Activated naive CD8-positive, alpha-beta T cell treated with anti-CD3 and anti-CD28 coated beads, Interleukin-2, amount 10 ng/mL, durations not matched to agents 7 days and 5 days (primary cell): ENCODE results near the gene RAB11FIP3. TPM values are rescaled to one million over a fixed set of nuclear protein-coding genes. Genes with fewer than 3 reads are reported as not detected.
"Not testable (repeated sequence)": the region's sequence is repeated elsewhere in the genome, so short reads cannot be mapped to it uniquely, and the experiment has no call there.

Experiments
- ATAC-seq: fragments of 150-1000 bp; cut with Tn5 transposase; one replicate; pipeline ENCODE4 v1.10.0; 2021; ENCODE audit warnings: low read depth, moderate library complexity
- POLR2A ChIA-PET: fragments of 350-600 bp; sonication (Branson Sonifier 250); formaldehyde crosslinking; loops from one replicate; lab custom pipeline; 2021; ENCODE audit warnings: antibody characterized with exemption; lab: Charles Lee
- DNase-seq: peaks from one replicate; pipeline ENCODE4 v3.0.0; 2021
- H3K27ac Mint-ChIP-seq: one replicate; pipeline ENCODE4 v1.8.0; 2022; ENCODE audit warnings: mild to moderate bottlenecking, mixed read lengths
- H3K27me3 Mint-ChIP-seq: one replicate; pipeline ENCODE4 v1.8.0; 2022; ENCODE audit warnings: mild to moderate bottlenecking, moderate library complexity, mixed read lengths
- H3K36me3 Mint-ChIP-seq: one replicate; pipeline ENCODE4 v1.8.0; 2021; ENCODE audit warnings: mild to moderate bottlenecking, mixed read lengths
- H3K4me1 Mint-ChIP-seq: one replicate; pipeline ENCODE4 v1.8.0; 2021; ENCODE audit warnings: mixed read lengths
- H3K4me3 Mint-ChIP-seq: one replicate; pipeline ENCODE4 v1.8.0; 2022; ENCODE audit warnings: mild to moderate bottlenecking, moderate library complexity, mixed read lengths
- H3K9me3 Mint-ChIP-seq: one replicate; pipeline ENCODE4 v1.8.0; 2021; ENCODE audit warnings: mixed read lengths
- total RNA-seq, 2 experiments: library from RNA; stranded (reverse); gene quantifications; one replicate each; pipeline ENCODE4 v1.2.3, GENCODE V29; 2021

RAB11FIP3 gene
- total RNA-seq, 2 experiments from 2014 or later = 28.8 to 29.3 TPM

GRCh38 chr16:490768-491167 is 65.3 kb downstream of the RAB11FIP3 start:
- ATAC-seq (no peak), DNase-seq (no peak)
- Mint-ChIP-seq H3K4me1 (peaks cover 7% of the 10 kb centered on the region), H3K4me3 (no peak overlapping the region), H3K9me3 (no peaks in the 10 kb centered on the region), H3K27me3 (no peaks in the 10 kb centered on the region), H3K36me3 (no peaks in the 10 kb centered on the region), H3K27ac (no peak overlapping the region)
- POLR2A ChIA-PET = no interaction called here

- no peak for DNase-seq
- POLR2A ChIA-PET = no interaction called here
- Mint-ChIP-seq H3K27ac (no peak overlapping the region), H3K4me3 (no peak overlapping the region), H3K4me1 (peaks cover 7% of the 10 kb centered on the region), H3K27me3 (no peaks in the 10 kb centered on the region), H3K36me3 (no peaks in the 10 kb centered on the region), H3K9me3 (no peaks in the 10 kb centered on the region)
- no peak for ATAC-seq
These were observed 65.9 kb downstream of the RAB11FIP3 start for GRCh38 chr16:491220-491919.

- ATAC-seq = no peak
- Mint-ChIP-seq H3K27ac (no peak overlapping the region), H3K36me3 (no peaks in the 10 kb centered on the region), H3K4me1 (peaks cover 7% of the 10 kb centered on the region), H3K9me3 (no peaks in the 10 kb centered on the region), H3K4me3 (no peak overlapping the region), H3K27me3 (no peaks in the 10 kb centered on the region)
- no peak for DNase-seq
- POLR2A ChIA-PET = no interaction called here
These were observed 66.9 kb downstream of the RAB11FIP3 start for GRCh38 chr16:492211-492875.

- H3K4me3 Mint-ChIP-seq, ATAC-seq, H3K36me3 Mint-ChIP-seq, POLR2A ChIA-PET, H3K27me3 Mint-ChIP-seq, DNase-seq, H3K4me1 Mint-ChIP-seq, H3K27ac Mint-ChIP-seq, H3K9me3 Mint-ChIP-seq: not testable (repeated sequence)
These were observed 69.2 kb downstream of the RAB11FIP3 start for GRCh38 chr16:494676-495075.

- Mint-ChIP-seq H3K27me3 (no peaks in the 10 kb centered on the region), H3K9me3 (no peaks in the 10 kb centered on the region), H3K27ac (no peak overlapping the region), H3K4me1 (peaks cover 7% of the 10 kb centered on the region), H3K4me3 (no peak overlapping the region), H3K36me3 (no peaks in the 10 kb centered on the region)
- DNase-seq (peak; percentile 54), ATAC-seq (peak; percentile 90)
- POLR2A ChIA-PET = no interaction called here
These were observed 69.8 kb downstream of the RAB11FIP3 start for GRCh38 chr16:495127-495748.

- DNase-seq = no peak
- H3K4me1 Mint-ChIP-seq = peaks cover 7% of the 10 kb centered on the region
- no peak for ATAC-seq
- H3K9me3 Mint-ChIP-seq = no peaks in the 10 kb centered on the region
- no peaks in the 10 kb centered on the region for H3K36me3 Mint-ChIP-seq
- H3K27me3 Mint-ChIP-seq = no peaks in the 10 kb centered on the region
- POLR2A ChIA-PET = no interaction called here
- H3K4me3 Mint-ChIP-seq = no peak overlapping the region
- no peak overlapping the region for H3K27ac Mint-ChIP-seq
These were observed 70.8 kb downstream of the RAB11FIP3 start for GRCh38 chr16:496097-496886.

- Mint-ChIP-seq H3K27ac (no peak overlapping the region), H3K4me3 (no peak overlapping the region), H3K4me1 (peaks cover 7% of the 10 kb centered on the region), H3K36me3 (no peaks in the 10 kb centered on the region), H3K9me3 (no peaks in the 10 kb centered on the region), H3K27me3 (no peaks in the 10 kb centered on the region)
- POLR2A ChIA-PET = interaction anchor here (1.1 kb wide), 1 partner anchor 32 kb away, joined by 4 read pairs; no protein-coding TSS in a partner anchor
- DNase-seq = no peak
- ATAC-seq = no peak
These were observed 71.8 kb downstream of the RAB11FIP3 start for GRCh38 chr16:497258-497657.

- no peak for ATAC-seq
- Mint-ChIP-seq H3K9me3 (no peaks in the 10 kb centered on the region), H3K4me3 (no peak overlapping the region), H3K4me1 (peaks cover 6% of the 10 kb centered on the region), H3K27me3 (no peaks in the 10 kb centered on the region), H3K36me3 (no peaks in the 10 kb centered on the region), H3K27ac (no peak overlapping the region)
- no peak for DNase-seq
- POLR2A ChIA-PET = no interaction called here
These were observed 74.5 kb downstream of the RAB11FIP3 start for GRCh38 chr16:499924-500323.

- H3K9me3 Mint-ChIP-seq = no peaks in the 10 kb centered on the region
- DNase-seq (no peak), ATAC-seq (no peak)
- no peak overlapping the region for H3K27ac Mint-ChIP-seq
- POLR2A ChIA-PET = no interaction called here
- H3K4me1 Mint-ChIP-seq = no peaks in the 10 kb centered on the region
- no peaks in the 10 kb centered on the region for H3K27me3 Mint-ChIP-seq
- no peaks in the 10 kb centered on the region for H3K36me3 Mint-ChIP-seq
- no peak overlapping the region for H3K4me3 Mint-ChIP-seq
These were observed 75.3 kb downstream of the RAB11FIP3 start for GRCh38 chr16:500709-501108.

GRCh38 chr16:502179-502943 is 76.9 kb downstream of the RAB11FIP3 start:
- no peak overlapping the region for H3K27ac Mint-ChIP-seq
- no peak for ATAC-seq
- POLR2A ChIA-PET = no interaction called here
- H3K9me3 Mint-ChIP-seq = no peaks in the 10 kb centered on the region
- no peak overlapping the region for H3K4me3 Mint-ChIP-seq
- H3K36me3 Mint-ChIP-seq = no peaks in the 10 kb centered on the region
- no peaks in the 10 kb centered on the region for H3K4me1 Mint-ChIP-seq
- DNase-seq = no peak
- H3K27me3 Mint-ChIP-seq = no peaks in the 10 kb centered on the region

- Mint-ChIP-seq H3K27ac (no peak overlapping the region), H3K27me3 (no peaks in the 10 kb centered on the region), H3K4me3 (no peak overlapping the region), H3K9me3 (no peaks in the 10 kb centered on the region), H3K36me3 (no peaks in the 10 kb centered on the region), H3K4me1 (no peaks in the 10 kb centered on the region)
- DNase-seq (no peak), ATAC-seq (no peak)
- POLR2A ChIA-PET = no interaction called here
These were observed 78.0 kb downstream of the RAB11FIP3 start for GRCh38 chr16:503150-504071.
